ENCODE measurements around the gene STK39.

DNA sequence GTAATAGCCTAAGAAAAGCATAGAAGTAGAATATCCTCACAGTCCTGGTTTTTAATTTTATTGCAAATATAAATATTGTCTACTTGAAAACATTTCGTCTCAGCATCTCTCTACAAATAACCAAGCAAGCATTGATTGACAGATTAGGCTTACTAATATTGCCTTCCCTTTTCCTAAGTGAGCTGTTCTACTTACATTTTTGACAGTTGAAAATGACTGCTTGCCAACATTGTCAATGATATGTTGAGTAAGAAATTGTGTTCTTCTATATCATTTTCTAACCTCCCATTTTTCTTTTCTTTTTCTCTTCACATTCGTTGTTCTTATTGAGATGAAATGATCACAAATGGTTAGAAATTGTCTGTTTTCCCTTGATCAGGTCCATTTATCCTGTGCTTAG is 47.0 kb upstream of the STK39 start:
- TF ChIP-seq, protein P1, sequence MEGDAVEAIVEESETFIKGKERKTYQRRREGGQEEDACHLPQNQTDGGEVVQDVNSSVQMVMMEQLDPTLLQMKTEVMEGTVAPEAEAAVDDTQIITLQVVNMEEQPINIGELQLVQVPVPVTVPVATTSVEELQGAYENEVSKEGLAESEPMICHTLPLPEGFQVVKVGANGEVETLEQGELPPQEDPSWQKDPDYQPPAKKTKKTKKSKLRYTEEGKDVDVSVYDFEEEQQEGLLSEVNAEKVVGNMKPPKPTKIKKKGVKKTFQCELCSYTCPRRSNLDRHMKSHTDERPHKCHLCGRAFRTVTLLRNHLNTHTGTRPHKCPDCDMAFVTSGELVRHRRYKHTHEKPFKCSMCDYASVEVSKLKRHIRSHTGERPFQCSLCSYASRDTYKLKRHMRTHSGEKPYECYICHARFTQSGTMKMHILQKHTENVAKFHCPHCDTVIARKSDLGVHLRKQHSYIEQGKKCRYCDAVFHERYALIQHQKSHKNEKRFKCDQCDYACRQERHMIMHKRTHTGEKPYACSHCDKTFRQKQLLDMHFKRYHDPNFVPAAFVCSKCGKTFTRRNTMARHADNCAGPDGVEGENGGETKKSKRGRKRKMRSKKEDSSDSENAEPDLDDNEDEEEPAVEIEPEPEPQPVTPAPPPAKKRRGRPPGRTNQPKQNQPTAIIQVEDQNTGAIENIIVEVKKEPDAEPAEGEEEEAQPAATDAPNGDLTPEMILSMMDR (IDR thresholded peaks at IDR 0.05): no peak
- no peak for TF ChIP-seq EZH2 (IDR thresholded peaks at IDR 0.05; ENCODE audit: borderline replicate concordance, insufficient read depth, low read depth, low read length, poor library complexity, severe bottlenecking)

All from B cell (primary cell).